ENCODE data around the gene GTF2H4. TPM values are rescaled to one million over a fixed set of nuclear protein-coding genes. Genes with fewer than 3 reads are reported as not detected.

Gene GTF2H4
- total RNA-seq, 2 experiments from 2014 or later = 30.5 to 48.7 TPM

DNA sequence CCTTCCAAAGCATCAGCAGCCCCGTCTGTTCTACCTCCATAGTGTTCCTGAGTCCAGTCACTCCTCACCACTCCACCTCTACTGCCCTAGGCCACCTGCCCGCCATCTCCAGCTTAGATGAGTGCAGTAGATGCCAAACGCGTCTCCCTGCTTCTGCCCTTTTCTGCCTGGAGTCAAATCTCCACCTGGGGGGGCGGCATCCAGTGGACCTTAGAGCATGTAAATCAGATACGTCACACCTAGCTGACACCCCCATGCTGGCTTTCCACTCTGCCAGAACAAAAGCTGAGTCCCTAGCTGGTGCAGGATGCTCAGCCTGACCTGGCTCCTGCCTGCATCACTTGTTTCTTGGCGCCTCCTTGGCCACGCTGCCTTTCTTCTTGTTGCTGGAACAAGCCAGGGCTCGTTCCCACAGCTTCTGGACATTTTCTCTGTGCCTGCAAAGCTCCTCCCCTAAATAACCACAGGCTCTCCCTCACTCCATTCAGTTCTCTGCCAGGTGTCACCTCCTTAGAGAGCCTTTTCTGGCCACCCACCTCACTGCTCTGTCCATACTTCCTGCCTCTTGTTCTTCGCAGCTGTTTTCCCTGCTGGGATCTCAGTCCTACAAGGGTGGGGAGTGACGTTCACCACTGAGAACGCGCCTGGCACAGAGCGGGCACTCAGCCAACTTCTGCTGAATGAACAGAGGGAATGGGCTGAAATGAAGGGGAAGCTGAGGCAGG lies 17.9 kb upstream of the GTF2H4 start:
- Histone ChIP-seq H3K4me2 (ENCODE audit: low read length) (no peak overlapping the region), H3K79me2 (ENCODE audit: insufficient read depth, low read depth, low read length) (no peaks in the 10 kb centered on the region), H4K20me1 (ENCODE audit: insufficient read depth, low read length) (no peaks in the 10 kb centered on the region), H3K36me3 (ENCODE audit: insufficient read depth, low read length) (0 out of 2 replicates have a peak, but pooled peaks cover 3% of the 10 kb centered on the region), H3K9me3 (ENCODE audit: low read length) (no peaks in the 10 kb centered on the region), H3K27ac (ENCODE audit: low read depth, low read length, poor library complexity, severe bottlenecking) (no peak overlapping the region), H3K4me3 (ENCODE audit: low read depth, low read length, poor library complexity, severe bottlenecking) (no peak overlapping the region), H2AFZ (ENCODE audit: low read length) (no peak overlapping the region), H3K9me2 (ENCODE audit: insufficient read depth, low read length) (no peaks in the 10 kb centered on the region), H3K4me1 (ENCODE audit: insufficient read depth, low read length, poor library complexity, severe bottlenecking) (peaks cover 25% of the 10 kb centered on the region)
- no TSS peak for BruUV-seq (replicated peaks)
- TF ChIP-seq CTCF (conservative IDR thresholded peaks at IDR 0.05; ENCODE audit: low read length) = no peak
- no peak for TF ChIP-seq EZH2phosphoT487 (IDR thresholded peaks at IDR 0.05; ENCODE audit: borderline replicate concordance, low read depth, low read length)
- ChIA-PET CTCF (ENCODE audit: unreplicated experiment) (no interaction called here), POLR2A (no interaction called here)
- intact Hi-C loops (cut with micrococcal nuclease; ENCODE audit: unreplicated experiment) = loop anchor here (10.0 kb wide), 1 partner anchor 215 kb away; the partner anchor contains the start of gene DHX16
- DNase-seq (ENCODE audit: low spot score) = no peak

GRCh38 chr6:30890646-30891449 lies 17.2 kb upstream of the GTF2H4 start:
- no TSS peak for BruUV-seq (replicated peaks)
- TF ChIP-seq EZH2phosphoT487 (IDR thresholded peaks at IDR 0.05; ENCODE audit: borderline replicate concordance, low read depth, low read length) (no peak), CTCF (conservative IDR thresholded peaks at IDR 0.05; ENCODE audit: low read length) (no peak)
- DNase-seq (ENCODE audit: low spot score) = no peak
- H2AFZ ChIP-seq (ENCODE audit: low read length) = no peak overlapping the region
- no peaks in the 10 kb centered on the region for H3K9me2 ChIP-seq (ENCODE audit: insufficient read depth, low read length)
- POLR2A ChIA-PET = no interaction called here
- CTCF ChIA-PET (ENCODE audit: unreplicated experiment) = no interaction called here
- H3K4me3 ChIP-seq (ENCODE audit: low read depth, low read length, poor library complexity, severe bottlenecking) = no peak overlapping the region
- no peaks in the 10 kb centered on the region for H3K79me2 ChIP-seq (ENCODE audit: insufficient read depth, low read depth, low read length)
- 0 out of 2 replicates have a peak, but pooled peaks cover 3% of the 10 kb centered on the region for H3K36me3 ChIP-seq (ENCODE audit: insufficient read depth, low read length)
- no peak overlapping the region for H3K4me2 ChIP-seq (ENCODE audit: low read length)
- intact Hi-C loops (cut with micrococcal nuclease; ENCODE audit: unreplicated experiment) = no loop called here
- H3K9me3 ChIP-seq (ENCODE audit: low read length) = no peaks in the 10 kb centered on the region
- peaks cover 17% of the 10 kb centered on the region for H3K4me1 ChIP-seq (ENCODE audit: insufficient read depth, low read length, poor library complexity, severe bottlenecking)
- H3K27ac ChIP-seq (ENCODE audit: low read depth, low read length, poor library complexity, severe bottlenecking) = no peak overlapping the region
- no peaks in the 10 kb centered on the region for H4K20me1 ChIP-seq (ENCODE audit: insufficient read depth, low read length)

- ChIA-PET CTCF (ENCODE audit: unreplicated experiment) (no interaction called here), POLR2A (no interaction called here)
- H3K4me2 ChIP-seq (ENCODE audit: low read length) = no peak overlapping the region
- peaks cover 12% of the 10 kb centered on the region for H3K4me1 ChIP-seq (ENCODE audit: insufficient read depth, low read length, poor library complexity, severe bottlenecking)
- no peak overlapping the region for H3K4me3 ChIP-seq (ENCODE audit: low read depth, low read length, poor library complexity, severe bottlenecking)
- no peak overlapping the region for H3K27ac ChIP-seq (ENCODE audit: low read depth, low read length, poor library complexity, severe bottlenecking)
- no peak for DNase-seq (ENCODE audit: low spot score)
- H3K36me3 ChIP-seq (ENCODE audit: insufficient read depth, low read length) = 0 out of 2 replicates have a peak, but pooled peaks cover 3% of the 10 kb centered on the region
- no peaks in the 10 kb centered on the region for H3K9me2 ChIP-seq (ENCODE audit: insufficient read depth, low read length)
- H4K20me1 ChIP-seq (ENCODE audit: insufficient read depth, low read length) = no peaks in the 10 kb centered on the region
- no peak overlapping the region for H2AFZ ChIP-seq (ENCODE audit: low read length)
- H3K79me2 ChIP-seq (ENCODE audit: insufficient read depth, low read depth, low read length) = no peaks in the 10 kb centered on the region
- TF ChIP-seq CTCF (conservative IDR thresholded peaks at IDR 0.05; ENCODE audit: low read length) (no peak), EZH2phosphoT487 (IDR thresholded peaks at IDR 0.05; ENCODE audit: borderline replicate concordance, low read depth, low read length) (no peak)
- no TSS peak for BruUV-seq (replicated peaks)
- no peaks in the 10 kb centered on the region for H3K9me3 ChIP-seq (ENCODE audit: low read length)
- intact Hi-C loops (cut with micrococcal nuclease; ENCODE audit: unreplicated experiment) = no loop called here
Measured at GRCh38 chr6:30891450-30891723, 16.6 kb upstream of the GTF2H4 start.
